ENCODE data around the gene REXO1. TPM values are rescaled to one million over a fixed set of nuclear protein-coding genes. Genes with fewer than 3 reads are reported as not detected.

The REXO1 gene
- polyA plus RNA-seq, 3 donors, result 2.8 to 60.8 (median 3.0) TPM

DNA sequence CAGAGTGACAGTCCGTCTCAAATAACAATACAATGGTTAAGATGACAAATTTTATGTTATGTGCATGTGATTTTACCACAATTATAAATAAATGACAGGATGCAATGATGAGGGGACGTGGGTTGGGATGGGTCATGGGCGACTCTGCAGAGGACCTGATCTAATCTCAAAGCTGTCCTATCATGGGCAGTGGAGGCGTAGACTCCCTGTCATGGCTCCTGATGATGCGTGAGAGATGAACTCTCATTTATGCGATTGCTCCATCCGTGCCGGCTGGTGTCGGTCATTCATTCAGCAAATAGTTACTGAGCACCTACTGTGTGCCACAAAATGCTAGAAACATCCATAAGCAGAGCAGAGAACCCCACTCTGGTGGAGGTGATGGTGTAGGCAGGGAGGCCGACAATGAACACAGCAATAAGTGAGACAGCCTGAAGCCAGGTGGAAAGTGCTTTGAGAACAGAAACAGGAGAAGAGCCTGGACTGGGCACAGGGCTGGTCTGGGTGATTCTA is 1.7 kb upstream of the REXO1 start:
- DNase-seq, result no peak
- peak overlapping the region in 2 of 7 donors; percentile 1 to 4 for H3K27ac Mint-ChIP-seq
- H3K4me3 Mint-ChIP-seq, result no peak overlapping the region
- Histone ChIP-seq H3K4me2 (replicated peaks; ENCODE audit: extremely low read depth, low read length, poor library complexity, severe bottlenecking) (no peak overlapping the region), H3K79me2 (ENCODE audit: insufficient read depth, low read length) (peaks cover 73% of the 10 kb centered on the region), H2AFZ (ENCODE audit: insufficient read depth, low read depth, low read length, poor library complexity, severe bottlenecking) (no peak overlapping the region), H3K4me3 (replicated peaks in 1 of 3; ENCODE audit: low read depth in 2 of 3, low read length in 3 of 3) (no peak overlapping the region), H3K4me1 (ENCODE audit: control insufficient read depth in 1 of 2, insufficient read depth in 2 of 2, low read length in 2 of 2) (peaks cover 48 to 67% of the 10 kb centered on the region in 2 donors), H4K20me1 (ENCODE audit: insufficient read depth, low read length) (peaks cover 84% of the 10 kb centered on the region), H3K27me3 (ENCODE audit: control insufficient read depth in 2 of 2, insufficient read depth in 2 of 2, low read length in 2 of 2) (no peaks in the 10 kb centered on the region), H3K9ac (ENCODE audit: insufficient read depth, low read length, poor library complexity, severe bottlenecking) (no peak overlapping the region), H3K9me3 (replicated peaks in 1 of 2; ENCODE audit: control insufficient read depth in 1 of 2, insufficient read depth in 1 of 2, low read length in 2 of 2) (no peaks in the 10 kb centered on the region), H3K36me3 (replicated peaks in 1 of 2; ENCODE audit: control insufficient read depth in 1 of 2, insufficient read depth in 2 of 2, low read length in 2 of 2) (peaks cover 4 to 12% of the 10 kb centered on the region in 2 donors), H3K27ac (ENCODE audit: low read depth in 1 of 2, low read length in 2 of 2) (no peak overlapping the region)
- WGBS (ENCODE audit: insufficient coverage), result 93% methylated on average over 8 of the region's 10 CpGs
- no peaks in the 10 kb centered on the region for H3K9me3 Mint-ChIP-seq
- H3K4me1 Mint-ChIP-seq, result peaks cover 51% of the 10 kb centered on the region
- TF ChIP-seq CTCF (IDR thresholded peaks at IDR 0.05), result no peak
- peaks cover 4 to 25% of the 10 kb centered on the region in 2 donors for H3K36me3 Mint-ChIP-seq
- intact Hi-C loops (cut with micrococcal nuclease), result no loop called here
- H3K27me3 Mint-ChIP-seq (ENCODE audit: low read depth in 3 of 3), result peaks cover 4 to 9% (median 7%) of the 10 kb centered on the region in 3 donors

DNA sequence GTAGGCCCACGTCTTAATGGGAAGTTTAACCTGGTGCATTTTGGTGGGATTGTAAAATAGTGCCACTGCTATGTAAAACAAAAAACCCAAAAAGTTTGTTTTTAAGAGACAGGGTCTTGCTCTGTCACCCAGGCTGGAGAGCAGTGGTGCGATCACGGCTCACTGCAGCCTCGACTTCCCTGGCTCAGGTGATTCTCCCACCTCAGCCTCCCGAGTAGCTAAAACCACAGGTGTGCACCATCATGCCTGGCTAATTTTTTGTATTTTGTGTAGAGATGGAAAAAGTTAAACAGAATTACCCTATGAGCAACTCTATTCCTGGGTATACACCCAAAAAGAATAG is 820 bp upstream of the REXO1 start:
- Mint-ChIP-seq H3K27ac (peak overlapping the region in 6 of 7 donors; percentile 53 to 89 (median 82)), H3K9me3 (no peaks in the 10 kb centered on the region), H3K27me3 (ENCODE audit: low read depth in 3 of 3) (peaks cover 4 to 9% (median 7%) of the 10 kb centered on the region in 3 donors), H3K36me3 (peaks cover 4 to 34% of the 10 kb centered on the region in 2 donors), H3K4me3 (no peak overlapping the region), H3K4me1 (peaks cover 48% of the 10 kb centered on the region)
- Histone ChIP-seq H2AFZ (ENCODE audit: insufficient read depth, low read depth, low read length, poor library complexity, severe bottlenecking) (no peak overlapping the region), H3K27ac (ENCODE audit: low read depth in 1 of 2, low read length in 2 of 2) (no peak overlapping the region), H3K4me3 (replicated peaks in 1 of 3; ENCODE audit: low read depth in 2 of 3, low read length in 3 of 3) (no peak overlapping the region), H3K9ac (ENCODE audit: insufficient read depth, low read length, poor library complexity, severe bottlenecking) (no peak overlapping the region), H3K9me3 (replicated peaks in 1 of 2; ENCODE audit: control insufficient read depth in 1 of 2, insufficient read depth in 1 of 2, low read length in 2 of 2) (no peaks in the 10 kb centered on the region), H3K27me3 (ENCODE audit: control insufficient read depth in 2 of 2, insufficient read depth in 2 of 2, low read length in 2 of 2) (no peaks in the 10 kb centered on the region), H3K36me3 (replicated peaks in 1 of 2; ENCODE audit: control insufficient read depth in 1 of 2, insufficient read depth in 2 of 2, low read length in 2 of 2) (peaks cover 8 to 20% of the 10 kb centered on the region in 2 donors), H3K4me1 (ENCODE audit: control insufficient read depth in 1 of 2, insufficient read depth in 2 of 2, low read length in 2 of 2) (peaks cover 40 to 59% of the 10 kb centered on the region in 2 donors), H3K79me2 (ENCODE audit: insufficient read depth, low read length) (peaks cover 73% of the 10 kb centered on the region), H4K20me1 (ENCODE audit: insufficient read depth, low read length) (peaks cover 84% of the 10 kb centered on the region), H3K4me2 (replicated peaks; ENCODE audit: extremely low read depth, low read length, poor library complexity, severe bottlenecking) (no peak overlapping the region)
- WGBS (ENCODE audit: insufficient coverage), result 58% methylated on average over 4 of the region's 5 CpGs
- TF ChIP-seq CTCF (IDR thresholded peaks at IDR 0.05), result no peak
- no peak for DNase-seq
- intact Hi-C loops (cut with micrococcal nuclease), result no loop called here

All from CD14-positive monocyte (primary cell).